Inferior parietal cortex (tissue), 1 donor: ENCODE data around the gene CLEC2D.
"Not testable (repeated sequence)": the region's sequence is repeated elsewhere in the genome, so short reads cannot be mapped to it uniquely, and the experiment has no call there.

Experiments
- DNase-seq: peaks from one replicate; pipeline ENCODE4 v3.0.0-alpha.2; 2016; ENCODE audit errors: extremely low spot score

CLEC2D gene

DNA sequence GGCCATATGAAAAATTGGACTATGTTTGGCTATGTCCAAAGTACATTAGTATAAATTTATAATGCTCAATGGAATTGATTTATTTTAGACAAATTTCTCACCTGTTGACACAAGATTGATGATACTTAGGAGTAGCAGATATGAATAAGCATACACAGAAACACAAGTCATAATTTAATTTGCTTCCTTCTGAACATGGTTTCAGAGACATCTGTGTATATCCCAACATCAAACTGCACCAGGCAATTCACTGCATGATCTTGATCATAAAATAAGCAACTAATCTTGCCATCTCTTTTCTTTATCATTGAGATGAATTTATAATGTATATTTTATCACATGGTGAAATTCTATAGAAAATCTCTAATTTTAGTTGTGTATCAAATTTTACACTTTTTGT, 59.6 kb downstream of the CLEC2D start:
- no peak for DNase-seq

DNA sequence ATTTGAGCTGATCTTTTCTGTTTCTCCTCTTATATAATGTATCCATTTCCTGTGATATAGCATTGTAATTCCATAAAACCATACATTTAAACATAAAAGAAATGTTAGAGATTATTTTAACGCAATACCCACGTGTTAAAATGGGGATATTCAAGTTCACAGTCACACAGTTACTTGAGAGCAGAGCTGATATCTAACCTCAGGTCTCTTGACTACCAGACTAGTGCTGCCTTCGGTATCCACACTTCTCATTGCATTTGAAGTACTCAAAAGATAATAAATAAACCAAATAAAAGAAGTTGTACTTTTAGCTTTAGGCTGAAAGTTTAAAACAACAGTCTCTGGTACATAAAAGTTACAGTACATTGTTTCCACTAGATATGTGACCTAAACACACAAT, 60.5 kb downstream of the CLEC2D start:
- no peak for DNase-seq

DNA sequence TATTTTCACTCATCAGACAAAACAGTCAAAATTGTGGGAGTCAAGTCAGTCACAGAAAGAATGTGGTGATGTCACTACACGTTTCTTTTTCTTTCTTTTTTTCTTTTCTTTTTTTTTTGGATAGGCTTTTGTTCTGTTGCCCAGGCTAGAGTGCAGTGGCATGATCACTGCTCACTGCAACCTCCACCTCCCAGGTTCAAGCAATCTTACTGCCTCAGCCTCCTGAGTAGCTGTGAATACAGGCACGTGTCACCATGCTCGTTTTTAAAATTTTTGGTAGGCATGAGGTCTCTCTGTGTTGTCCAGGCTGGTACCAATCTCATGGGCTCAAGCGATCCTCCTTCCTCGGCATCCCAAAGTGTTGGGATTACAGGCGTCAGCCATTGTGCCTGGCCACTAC, 61.1 kb downstream of the CLEC2D start:
- DNase-seq, result no peak

DNA sequence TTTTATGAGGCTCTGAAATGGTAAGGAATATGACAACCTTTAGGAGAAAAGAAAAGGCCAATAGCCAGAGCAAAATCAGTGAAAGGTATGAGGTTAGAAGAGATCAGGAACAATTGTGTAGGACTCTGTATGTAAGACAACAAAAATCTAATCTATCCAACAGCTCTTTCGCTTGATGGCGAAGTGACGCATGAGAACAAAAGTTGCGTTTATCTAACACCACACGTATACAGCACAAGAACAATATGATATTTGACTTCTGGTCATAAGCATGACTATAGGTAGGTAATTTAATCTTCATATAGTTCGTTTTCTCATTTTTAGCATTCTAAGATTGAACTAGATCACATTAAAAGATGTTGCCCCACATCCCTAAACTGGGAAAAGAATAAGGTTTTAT, 61.9 kb downstream of the CLEC2D start:
- DNase-seq, result no peak

DNA sequence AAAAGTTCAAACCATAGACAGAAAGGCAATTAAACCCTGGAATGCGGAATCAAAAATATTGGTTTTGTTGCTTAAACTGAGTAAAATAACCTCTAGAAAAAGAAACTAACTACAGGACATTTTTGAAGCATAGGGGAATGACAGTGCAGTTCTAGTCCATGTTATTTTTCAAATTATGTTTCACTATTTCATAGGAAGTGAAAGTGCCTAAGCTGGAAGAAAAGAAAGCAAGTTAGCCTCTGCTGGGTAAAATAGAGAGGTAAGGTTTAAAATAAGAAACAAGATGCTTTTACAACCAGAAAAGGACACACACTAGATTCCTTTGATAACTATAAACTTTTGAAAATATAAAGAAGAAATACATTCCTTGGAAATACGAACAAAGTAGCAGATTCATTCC, 62.3 kb downstream of the CLEC2D start:
- DNase-seq, result no peak

DNA sequence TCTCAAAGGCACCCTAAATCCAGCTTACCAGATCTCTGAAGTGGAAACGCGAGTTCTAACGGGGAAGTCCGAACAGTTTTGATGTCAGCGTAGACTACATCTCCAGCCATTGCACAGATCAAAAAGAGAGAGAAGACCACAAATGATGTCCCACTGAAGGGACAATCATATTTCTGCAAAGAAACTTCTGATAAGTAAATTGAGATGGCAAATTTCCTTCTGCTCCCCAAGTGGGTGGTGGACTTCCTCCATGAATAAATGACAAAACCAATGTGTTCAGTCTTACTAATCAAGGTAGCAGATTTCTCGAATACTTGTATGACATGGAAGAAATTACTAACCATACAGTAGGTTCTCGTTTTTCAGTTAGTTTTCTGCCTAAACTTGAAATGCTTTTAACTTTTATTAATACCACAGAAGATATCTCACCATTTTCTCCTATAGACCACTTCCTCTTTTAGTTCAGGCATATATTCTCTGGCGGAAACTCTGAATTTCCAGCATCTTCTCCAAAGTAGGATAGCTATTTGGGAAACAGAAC, 63.5 kb downstream of the CLEC2D start, which contains the start of gene CLECL1:
CLECL1 (minus strand) TSS at position 177 of the 541 bp plus-strand sequence.
- DNase-seq, result no peak

DNA sequence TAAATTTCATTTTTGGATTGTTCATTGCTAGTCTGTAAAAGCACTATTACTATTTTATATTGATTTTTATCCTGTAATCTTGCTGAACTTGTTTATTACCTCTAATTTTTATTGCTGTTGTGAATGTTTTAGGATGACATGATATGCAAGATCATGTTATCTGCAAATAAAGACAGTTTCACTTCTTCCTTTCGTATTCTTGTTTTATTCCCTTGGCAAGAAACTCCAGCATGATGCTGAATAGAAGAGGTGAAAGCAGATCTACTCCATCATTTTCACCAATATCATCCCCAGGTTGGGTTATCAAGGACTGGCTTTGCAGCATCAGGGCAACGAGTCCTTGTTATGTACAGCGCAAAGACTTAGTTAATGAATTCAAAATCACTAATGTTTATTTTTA, 66.1 kb downstream of the CLEC2D start:
- no peak for DNase-seq

DNA sequence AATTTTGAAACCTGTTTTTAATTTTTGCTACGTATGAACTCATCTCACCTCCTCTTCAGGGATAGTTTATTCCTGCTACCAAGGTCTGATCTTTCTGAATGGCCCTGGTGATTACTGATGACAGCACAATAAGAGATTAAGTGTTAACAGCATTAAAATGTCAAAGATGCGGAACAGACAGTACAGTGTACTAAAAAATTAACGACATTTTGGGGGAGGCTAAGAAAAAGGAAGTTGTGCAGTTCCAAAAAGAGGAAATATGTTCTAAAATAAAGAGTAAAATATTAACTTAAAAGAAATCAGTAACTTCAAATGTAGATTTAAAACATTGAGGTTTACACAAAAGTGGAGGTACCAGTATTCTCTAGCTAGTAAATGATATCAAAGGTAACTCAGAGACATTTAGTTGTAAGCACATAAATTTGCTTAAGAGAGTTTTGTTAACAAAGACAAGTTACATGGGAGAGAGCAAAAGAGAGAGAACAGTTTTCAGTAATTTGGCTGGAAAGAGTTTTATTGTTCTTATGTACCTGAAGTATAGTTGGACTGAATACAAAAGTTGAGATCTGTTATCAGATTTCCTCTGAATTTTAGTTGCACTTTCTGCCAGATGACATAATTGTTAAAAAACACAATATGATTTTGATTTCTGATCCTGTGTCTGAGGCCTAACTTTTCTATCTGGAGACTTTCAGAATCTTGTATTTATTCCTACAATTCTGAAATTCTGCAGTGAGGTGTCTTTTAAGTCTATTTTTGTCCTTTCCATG, 67.6 kb downstream of the CLEC2D start:
- DNase-seq, result no peak

DNA sequence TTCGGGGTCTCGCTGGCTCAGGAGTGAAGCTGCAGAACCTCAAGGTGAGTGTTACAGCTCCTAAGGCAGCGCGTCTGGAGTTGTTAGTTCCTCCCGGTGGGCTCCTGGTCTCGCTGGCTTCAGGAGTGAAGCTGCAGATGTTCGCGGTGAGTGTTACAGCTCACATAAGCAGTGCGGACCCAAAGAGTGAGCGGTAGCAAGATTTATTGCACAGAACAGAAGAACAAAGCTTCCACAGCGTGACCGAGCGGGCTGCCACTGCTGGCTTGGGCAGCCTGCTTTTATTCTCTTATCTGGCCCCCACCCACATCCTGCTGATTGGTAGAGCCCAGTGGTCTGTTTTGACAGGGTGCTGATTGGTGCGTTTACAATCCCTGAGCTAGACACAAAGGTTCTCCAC, 69.4 kb downstream of the CLEC2D start:
- DNase-seq, result not testable (repeated sequence)

DNA sequence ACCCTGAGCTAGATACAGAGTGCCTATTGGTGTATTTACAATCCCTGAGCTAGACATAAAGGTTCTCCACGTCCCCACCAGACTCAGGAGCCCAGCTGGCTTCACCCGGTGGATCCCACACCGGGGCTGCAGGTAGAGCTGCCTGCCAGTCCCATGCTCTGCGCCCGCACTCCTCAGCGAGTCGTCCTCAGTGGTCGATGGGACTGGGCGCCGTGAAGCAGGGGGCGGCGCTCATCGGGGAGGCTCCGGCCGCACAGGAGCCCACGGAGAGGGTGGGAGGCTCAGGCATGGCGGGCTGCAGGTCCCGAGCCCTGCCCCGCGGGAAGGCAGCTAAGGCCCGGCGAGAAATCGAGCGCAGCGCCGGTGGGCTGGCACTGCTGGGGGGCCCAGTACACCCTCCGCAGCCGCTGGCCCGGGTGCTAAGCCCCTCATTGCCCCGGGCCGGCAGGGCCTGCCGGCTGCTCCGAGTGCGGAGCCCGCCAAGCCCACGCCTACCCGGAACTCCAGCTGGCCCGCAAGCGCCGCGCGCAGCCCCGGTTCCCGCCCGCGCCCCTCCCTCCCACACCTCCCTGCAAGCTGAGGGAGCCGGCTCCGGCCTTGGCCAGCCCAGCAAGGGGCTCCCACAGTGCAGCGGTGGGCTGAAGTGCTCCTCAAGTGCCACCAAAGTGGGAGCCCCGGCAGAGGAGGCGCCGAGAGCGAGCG, 70.0 kb downstream of the CLEC2D start:
- DNase-seq, result not testable (repeated sequence)

DNA sequence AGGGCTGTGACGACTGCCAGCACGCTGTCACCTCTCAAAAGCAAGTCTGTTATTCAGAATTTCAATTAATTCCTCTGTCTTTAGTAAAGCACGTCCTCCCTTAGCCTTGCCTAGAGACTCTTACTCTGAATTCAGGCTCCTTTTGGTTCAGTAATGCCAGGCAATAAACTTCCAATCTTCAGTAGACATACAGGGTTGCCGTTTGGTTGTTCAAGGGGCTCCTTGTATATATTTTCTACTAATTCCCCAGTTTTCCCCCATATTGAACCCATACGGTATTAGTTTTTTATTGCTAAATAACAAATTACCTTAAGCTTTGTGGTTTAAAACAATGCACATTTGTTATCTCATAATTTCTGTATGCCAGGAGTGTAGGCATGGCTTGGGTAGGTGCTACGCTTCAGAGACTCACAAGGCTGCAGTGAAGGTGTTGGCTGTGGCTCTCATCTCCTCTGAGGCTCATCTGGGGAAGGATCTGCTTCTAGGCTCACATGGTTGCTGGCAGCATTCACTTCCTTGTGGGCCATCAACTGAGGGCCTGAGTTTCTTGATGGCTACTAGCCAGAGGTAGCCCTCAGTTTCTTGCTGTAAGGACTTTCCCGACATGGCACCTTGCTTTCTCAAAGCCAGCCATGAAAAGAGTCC, 70.7 kb downstream of the CLEC2D start:
- DNase-seq, result no peak

DNA sequence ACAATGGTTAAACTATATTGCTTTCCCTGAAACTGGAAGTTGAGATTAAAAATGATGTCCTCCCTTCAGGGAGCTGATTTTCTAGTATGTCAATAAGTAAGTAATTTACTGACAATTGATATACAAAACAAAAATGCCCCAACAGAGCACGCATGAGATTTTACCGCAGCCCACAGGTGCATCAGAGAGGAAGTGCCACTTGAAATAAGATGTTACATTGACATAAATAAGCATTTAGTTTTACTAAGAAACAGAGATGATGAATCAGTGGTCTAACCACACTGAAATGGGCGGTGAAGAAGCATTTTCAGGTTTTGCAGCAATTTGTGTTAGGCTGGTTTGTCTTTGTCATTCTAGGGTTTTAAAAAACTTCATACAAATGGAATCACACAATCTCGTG, 72.2 kb downstream of the CLEC2D start:
- DNase-seq, result no peak

DNA sequence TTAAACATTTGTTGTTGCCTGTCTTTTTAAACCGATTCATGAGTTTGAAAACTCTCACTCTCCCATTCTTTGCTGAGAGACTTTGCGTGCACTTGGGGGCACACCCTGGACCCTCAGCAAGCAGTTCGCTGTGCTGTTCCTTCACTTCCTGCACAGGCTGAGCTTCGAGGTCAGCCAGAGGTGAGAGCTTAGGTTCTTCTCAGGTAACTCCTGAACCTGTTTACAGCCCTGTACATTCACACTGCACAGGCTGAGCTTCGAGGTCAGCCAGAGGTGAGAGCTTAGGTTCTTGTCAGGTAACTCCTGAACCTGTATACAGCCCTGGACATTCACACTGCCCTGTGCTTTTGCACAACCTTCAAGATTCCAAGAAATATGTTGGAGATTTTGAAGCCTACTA, 73.1 kb downstream of the CLEC2D start:
- DNase-seq, result no peak

DNA sequence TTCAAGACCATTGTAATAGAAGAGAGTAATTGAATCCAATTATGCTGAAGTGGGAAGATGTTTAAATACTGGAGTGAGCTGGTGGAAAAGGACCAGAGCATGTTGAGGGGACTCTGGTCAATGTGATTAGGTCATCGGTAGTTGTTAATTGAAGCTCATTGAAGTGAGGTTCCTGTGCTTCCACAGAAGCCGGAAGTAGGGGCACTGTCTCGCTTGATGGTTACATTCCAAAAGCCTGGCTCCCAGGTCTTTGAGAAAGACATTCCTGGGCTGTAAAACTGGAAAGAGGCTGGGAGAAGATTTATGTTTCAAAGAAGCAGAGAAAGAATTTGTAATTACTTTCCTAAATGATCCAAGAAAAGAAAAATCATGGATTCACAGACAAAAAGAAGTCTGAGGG, 75.7 kb downstream of the CLEC2D start:
- DNase-seq, result no peak
